GM12878 (cell line): Measurements from ENCODE around the gene SLC9C1. TPM values are rescaled to one million over a fixed set of nuclear protein-coding genes. Genes with fewer than 3 reads are reported as not detected.
A peak's percentile ranks its signal among the peaks of the same experiment; 100 is the strongest.

Experiments
- ATAC-seq: fragments of 200-7000 bp; cut with Tn5 transposase; 3 replicates; pipeline ENCODE4 v1.9.1; 2020; ENCODE audit warnings: mild to moderate bottlenecking, moderate library complexity
- BruUV-seq: library from RNA; stranded (reverse); fragments of 400-500 nt; replicated peaks from 2 replicates; lab custom pipeline; 2021; lab: Mats Ljungman, UMichigan
- CTCF ChIA-PET: fragments of 300-600 bp; sonication (Branson Sonifier 250); formaldehyde crosslinking; extraction: SDS; loops from one replicate; lab custom pipeline; 2021; ENCODE audit warnings: inconsistent platforms; lab: Yijun Ruan, JAX
- POLR2A ChIA-PET: fragments of 350-600 bp; formaldehyde crosslinking; extraction: SDS; loops from one replicate; lab custom pipeline; 2021; ENCODE audit warnings: inconsistent platforms; lab: Charles Lee
- RAD21 ChIA-PET: fragments of 300-600 bp; sonication (Branson Sonifier 250); formaldehyde crosslinking; loops from one replicate; lab custom pipeline; 2023; ENCODE audit warnings: antibody characterized with exemption; ENCODE audit not compliant: unreplicated experiment; lab: Charles Lee
- SMC1A ChIA-PET: fragments of 300-600 bp; sonication (Branson Sonifier 250); formaldehyde crosslinking; loops from one replicate; lab custom pipeline; 2023; ENCODE audit not compliant: unreplicated experiment, uncharacterized antibody; lab: Charles Lee
- DNase-seq: peaks from one replicate; pipeline ENCODE4 v3.0.0-alpha.2; 2011; ENCODE audit warnings: low read depth, low spot score
- FAIRE-seq: peaks from 3 replicates; lab custom pipeline; 2011; peaks lifted over from hg19 to GRCh38; lab: Jason Lieb, UNC
- H2AFZ ChIP-seq: 2 replicates; pipeline ENCODE4 v1.6.0; 2011; ENCODE audit warnings: low read depth, low read length, control low read depth; ENCODE audit not compliant: control insufficient read depth
- H3K27ac ChIP-seq: 2 replicates; pipeline ENCODE4 v1.5.1; 2011; ENCODE audit warnings: control low read depth; ENCODE audit not compliant: control insufficient read depth, insufficient read depth
- H3K27me3 ChIP-seq, 2 experiments: replicated peaks in 1 of 2; 2 replicates each; pipeline versions ENCODE4 v1.6.0 to v1.6.1; 2011; ENCODE audit warnings: low read length in 1 of 2; ENCODE audit not compliant: control insufficient read depth in 2 of 2, insufficient read depth in 2 of 2
- H3K36me3 ChIP-seq, 2 experiments: 2 replicates each; pipeline ENCODE4 v1.5.1; 2011; ENCODE audit warnings: low read length in 1 of 2; ENCODE audit not compliant: control insufficient read depth in 2 of 2, insufficient read depth in 2 of 2
- H3K4me1 ChIP-seq: 2 replicates; pipeline ENCODE4 v1.6.1; 2011; ENCODE audit warnings: mild to moderate bottlenecking, low read length, moderate library complexity, mixed read lengths; ENCODE audit not compliant: control insufficient read depth, insufficient read depth
- H3K4me2 ChIP-seq: 2 replicates; pipeline ENCODE4 v1.6.0; 2011; ENCODE audit warnings: control low read depth; ENCODE audit not compliant: control insufficient read depth, insufficient read depth
- H3K4me3 ChIP-seq: fragments of 200-600 bp; sonication (generic); 2 replicates; pipeline ENCODE4 v1.5.1; 2016
- H3K79me2 ChIP-seq: 2 replicates; pipeline ENCODE4 v1.6.0; 2011; ENCODE audit warnings: low read length; ENCODE audit not compliant: control insufficient read depth, insufficient read depth
- H3K9ac ChIP-seq: 2 replicates; pipeline ENCODE4 v1.8.0; 2011; ENCODE audit warnings: low read length, control low read depth, mixed read lengths; ENCODE audit not compliant: control insufficient read depth, insufficient read depth
- H3K9me3 ChIP-seq: replicated peaks from 3 replicates; pipeline ENCODE4 v1.5.1; 2011; ENCODE audit warnings: mild to moderate bottlenecking, low read length; ENCODE audit not compliant: control insufficient read depth, insufficient read depth
- H4K20me1 ChIP-seq: 2 replicates; pipeline ENCODE4 v1.6.0; 2011; ENCODE audit not compliant: control insufficient read depth, insufficient read depth
- ATF2 ChIP-seq: IDR thresholded peaks from 2 replicates; pipeline ENCODE4 v1.6.1; 2012; ENCODE audit warnings: low read length, inconsistent platforms
- ATF7 ChIP-seq: fragments of 450-650 bp; IDR thresholded peaks from 2 replicates; pipeline ENCODE4 v1.6.1; 2016; ENCODE audit warnings: low read depth, mild to moderate bottlenecking
- CBX3 ChIP-seq: fragments of 200-600 bp; sonication (generic); IDR thresholded peaks from 2 replicates; pipeline ENCODE4 v1.6.1; 2016; ENCODE audit warnings: low read depth, borderline replicate concordance
- CREB1 ChIP-seq: IDR thresholded peaks from 2 replicates; pipeline ENCODE4 v1.6.1; 2012; ENCODE audit warnings: low read depth, mild to moderate bottlenecking, inconsistent platforms
- CREM ChIP-seq: IDR thresholded peaks from 2 replicates; pipeline ENCODE4 v1.6.1; 2014; ENCODE audit warnings: antibody characterized with exemption, low read depth
- EZH2 ChIP-seq: IDR thresholded peaks from 2 replicates; pipeline ENCODE4 v1.6.1; 2012; ENCODE audit warnings: low read depth, mild to moderate bottlenecking, control low read depth, inconsistent platforms, low read length, borderline replicate concordance; ENCODE audit not compliant: control insufficient read depth
- JUND ChIP-seq: IDR thresholded peaks from 2 replicates; pipeline ENCODE4 v1.6.1; 2012; ENCODE audit warnings: low read depth, mild to moderate bottlenecking, low read length, improper control_type of control experiment, moderate library complexity
- KDM1A ChIP-seq: fragments of 200-600 bp; sonication (generic); IDR thresholded peaks from 2 replicates; pipeline ENCODE4 v1.6.1; 2016; ENCODE audit warnings: borderline replicate concordance
- PKNOX1 ChIP-seq: fragments of 450-650 bp; IDR thresholded peaks from 2 replicates; pipeline ENCODE4 v1.6.1; 2016; ENCODE audit warnings: mild to moderate bottlenecking
- REST ChIP-seq: IDR thresholded peaks from 2 replicates; pipeline ENCODE4 v1.6.1; 2012; ENCODE audit warnings: mild to moderate bottlenecking, low read depth, low read length
- RUNX3 ChIP-seq: IDR thresholded peaks from 2 replicates; pipeline ENCODE4 v1.6.1; 2012; ENCODE audit warnings: low read length, inconsistent platforms
- STAT1 ChIP-seq: fragments of 450-650 bp; conservative IDR thresholded peaks from 2 replicates; pipeline ENCODE4 v1.6.1; 2014; ENCODE audit warnings: antibody characterized with exemption, mild to moderate bottlenecking
- ZBTB33 ChIP-seq: fragments of 450-650 bp; IDR thresholded peaks from 2 replicates; pipeline ENCODE4 v1.6.1; 2017; ENCODE audit warnings: mild to moderate bottlenecking
- ZNF207 ChIP-seq: fragments of 450-650 bp; IDR thresholded peaks from 2 replicates; pipeline ENCODE4 v1.6.1; 2014; ENCODE audit warnings: antibody characterized with exemption, mild to moderate bottlenecking, borderline replicate concordance
- WGBS: methylation state at CpG from one replicate; pipeline ENCODE4 v1.1.6; 2016; ENCODE audit warnings: low lambda C conversion rate; ENCODE audit not compliant: insufficient replicate concordance, insufficient coverage; ENCODE audit errors: missing lambda C conversion rate; 5-methylcytosine and 5-hydroxymethylcytosine counted together
- in situ Hi-C: fragments of 300-500 bp; cut with MboI; formaldehyde crosslinking; loops from 9 replicates; pipeline ENCODE4 v1.14.3; 2018; ENCODE audit warnings: mixed read lengths
- intact Hi-C: fragments of 100-400 bp; cut with micrococcal nuclease; formaldehyde crosslinking; loops from one replicate; pipeline ENCODE4 v1.14.2; 2022; ENCODE audit not compliant: unreplicated experiment
- polyA plus RNA-seq, 11 experiments: library from polyadenylated mRNA; depleted of rRNA in 4 of 11; unstranded in 6 of 11; stranded (reverse) in 5 of 11; fragments of >200 nt; fragmentation: Nextera tagmentation in 4 of 11; fragmentation: Illumina TruSeq in 1 of 11; extraction: Ambion mirVana in 4 of 11; extraction: Trizol in 1 of 11; gene quantifications; 1 replicate in 1 of 11; 2 replicates in 10 of 11; pipeline versions ENCODE4 v1.2.1 to v1.2.3, GENCODE V29; 2011 to 2016; ENCODE audit warnings: inconsistent platforms in 2 of 11, missing spikeins in 2 of 11, low read depth in 1 of 11
- total RNA-seq, 4 experiments: library from RNA; depleted of rRNA in 3 of 4; stranded (reverse); fragments of >200 nt in 3 of 4; fragmentation: Illumina TruSeq in 1 of 4; extraction: Trizol in 1 of 4; gene quantifications; 2 replicates each; pipeline versions ENCODE4 v1.2.1 to v1.2.3, GENCODE V29; 2013 to 2021

SLC9C1 gene
- total and polyA plus RNA-seq, 10 of the 15 experiments (the other 5 are each of a cell fraction or from before 2014, with no cell fraction given) = not detected

- TF ChIP-seq EZH2 = no peak
- TF ChIP-seq CBX3 = no peak
- TF ChIP-seq KDM1A = no peak
These were observed 192.1 kb downstream of the SLC9C1 start (continued) for GRCh38 chr3:112101916-112102315.

GRCh38 chr3:112097378-112097777, 196.6 kb downstream of the SLC9C1 start:
- ChIA-PET SMC1A (interaction anchor here (0.7 to 2.1 kb wide), 4 partner anchors 10 to 73 kb away, joined by 3 to 8 read pairs (median 4); no protein-coding TSS in a partner anchor), CTCF (interaction anchor here (0.6 to 1.0 kb wide), 4 partner anchors 14 to 303 kb away, joined by 3 to 5 read pairs (median 4); no protein-coding TSS in a partner anchor), POLR2A (interaction anchor here (1.4 kb wide), 1 partner anchor 35 kb away, joined by 4 read pairs; no protein-coding TSS in a partner anchor), RAD21 (no interaction called here)
- no peak overlapping the region for H2AFZ ChIP-seq
- no peak overlapping the region for H3K4me3 ChIP-seq
- in situ Hi-C loops (no loop called here), intact Hi-C loops (no loop called here)
- no peaks in the 10 kb centered on the region for H3K36me3 ChIP-seq
- no peaks in the 10 kb centered on the region for H3K9me3 ChIP-seq
- peak; percentile 85 for ATAC-seq
- no TSS peak for BruUV-seq
- DNase-seq = no peak
- no peak overlapping the region for H3K4me2 ChIP-seq
- TF ChIP-seq ZBTB33 (no peak), CREB1 (peak; percentile 80), ATF2 (0 out of 2 replicates have a peak, but pooled peaks have one; percentile 14), ATF7 (peak; percentile 70; the same call in 1 of the 2 replicates), ZNF207 (no peak), RUNX3 (peak; percentile 35; the same call in 1 of the 2 replicates), JUND (no peak), CREM (peak; percentile 62; the same call in 1 of the 2 replicates), REST (no peak), STAT1 (no peak), PKNOX1 (0 out of 2 replicates have a peak, but pooled peaks have one; percentile 40)
- peaks cover 2% of the 10 kb centered on the region for H3K4me1 ChIP-seq
- no peaks in the 10 kb centered on the region for H3K79me2 ChIP-seq
- WGBS = 14% methylated on average over 4 of the region's 4 CpGs
- no peak overlapping the region for H3K9ac ChIP-seq
- FAIRE-seq = no peak
- H3K27ac ChIP-seq = no peak overlapping the region
- H3K27me3 ChIP-seq = no peaks in the 10 kb centered on the region
- no peaks in the 10 kb centered on the region for H4K20me1 ChIP-seq
